HG02571 (cell line): ENCODE results near the gene PCGF2.
"Not testable (repeated sequence)": the region's sequence is repeated elsewhere in the genome, so short reads cannot be mapped to it uniquely, and the experiment has no call there.

Experiments used
- ATAC-seq: cut with Tn5 transposase; IDR thresholded peaks from one replicate; pipeline ENCODE4 v1.9.1; 2021; ENCODE audit warnings: mild to moderate bottlenecking, moderate library complexity; ENCODE audit not compliant: unreplicated experiment

The PCGF2 gene

DNA sequence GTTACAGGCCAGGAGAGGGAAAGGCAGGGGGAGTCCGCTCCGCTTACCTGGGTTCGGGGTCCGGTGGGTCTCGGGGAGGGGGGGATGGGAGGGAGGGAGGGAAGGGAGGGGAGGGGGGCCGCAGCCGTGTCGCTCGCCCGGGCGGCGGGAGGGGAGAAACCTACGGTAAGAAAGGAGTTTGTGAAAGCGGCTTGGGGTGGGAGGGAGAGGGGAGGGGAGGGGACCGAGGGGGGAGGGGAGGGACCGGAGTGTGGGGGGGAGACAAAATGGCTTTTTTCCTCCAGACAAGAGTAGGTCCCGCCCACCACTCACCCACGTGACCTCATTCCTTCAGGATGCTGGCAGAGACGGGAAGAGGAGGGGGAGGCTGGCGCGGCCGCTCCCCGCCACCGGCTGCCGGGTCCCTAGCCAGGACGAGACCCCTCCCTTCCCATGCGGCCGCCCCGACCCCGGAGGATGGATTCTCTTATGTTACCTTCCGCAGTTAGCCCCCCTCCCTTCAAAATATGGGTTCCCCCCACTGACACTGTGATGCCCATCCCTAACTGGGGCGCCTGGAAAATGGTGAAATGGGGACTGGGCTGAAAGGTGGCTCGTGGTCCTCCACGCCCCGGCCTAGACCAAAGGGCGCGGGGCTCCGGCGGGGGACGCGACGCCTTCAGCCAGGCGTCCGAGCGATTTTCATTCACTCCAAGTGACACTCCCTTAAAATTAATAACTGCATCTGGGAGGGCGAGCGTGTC, at the start of gene PCGF2:
PCGF2 (minus strand) TSS at position 188 of the 743 bp plus-strand sequence. CDS start 7,934 bp downstream, outside the sequence.
- ATAC-seq: no peak

DNA sequence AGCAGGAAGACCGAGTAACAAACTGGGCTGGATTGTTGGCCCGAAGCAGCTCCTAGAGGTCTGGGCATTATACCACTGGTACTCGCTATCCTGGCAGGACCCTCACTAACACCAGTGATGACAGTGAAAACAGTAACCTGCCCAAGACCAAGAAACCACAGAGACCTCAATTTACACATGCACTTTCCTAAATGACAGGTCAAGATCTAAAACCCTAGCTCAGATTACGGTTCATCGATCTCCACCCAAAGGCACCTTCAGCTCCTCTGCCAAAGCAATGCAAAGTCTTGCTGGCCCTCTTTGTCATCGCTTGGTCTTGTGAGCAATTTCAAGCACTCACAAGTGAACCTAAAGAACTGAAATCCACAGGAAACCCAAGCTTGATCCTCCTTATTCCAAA, 49.7 kb upstream of the PCGF2 start:
- no peak for ATAC-seq

DNA sequence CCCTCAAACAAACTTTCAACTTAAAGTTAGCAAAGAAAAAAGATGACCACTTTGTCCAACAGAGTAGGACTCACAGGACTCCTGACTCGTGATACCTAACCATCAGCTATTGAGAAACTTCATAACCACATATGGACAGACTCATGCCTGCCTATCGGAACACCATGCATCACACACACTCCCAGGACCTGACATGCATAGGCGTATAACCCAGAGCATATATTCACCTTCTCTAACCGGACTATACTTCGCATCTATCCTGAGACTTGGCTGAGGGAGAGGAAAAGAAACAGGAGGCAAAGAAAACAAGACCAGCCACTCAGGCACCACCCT, 49.0 kb upstream of the PCGF2 start:
- no peak for ATAC-seq

- no peak for ATAC-seq
Observed at GRCh38 chr17:38796451-38797157, 48.5 kb upstream of the PCGF2 start.

GRCh38 chr17:38794221-38794620, 46.1 kb upstream of the PCGF2 start:
- no peak for ATAC-seq

- ATAC-seq: no peak
Observed at GRCh38 chr17:38791162-38791561, 43.0 kb upstream of the PCGF2 start.

DNA sequence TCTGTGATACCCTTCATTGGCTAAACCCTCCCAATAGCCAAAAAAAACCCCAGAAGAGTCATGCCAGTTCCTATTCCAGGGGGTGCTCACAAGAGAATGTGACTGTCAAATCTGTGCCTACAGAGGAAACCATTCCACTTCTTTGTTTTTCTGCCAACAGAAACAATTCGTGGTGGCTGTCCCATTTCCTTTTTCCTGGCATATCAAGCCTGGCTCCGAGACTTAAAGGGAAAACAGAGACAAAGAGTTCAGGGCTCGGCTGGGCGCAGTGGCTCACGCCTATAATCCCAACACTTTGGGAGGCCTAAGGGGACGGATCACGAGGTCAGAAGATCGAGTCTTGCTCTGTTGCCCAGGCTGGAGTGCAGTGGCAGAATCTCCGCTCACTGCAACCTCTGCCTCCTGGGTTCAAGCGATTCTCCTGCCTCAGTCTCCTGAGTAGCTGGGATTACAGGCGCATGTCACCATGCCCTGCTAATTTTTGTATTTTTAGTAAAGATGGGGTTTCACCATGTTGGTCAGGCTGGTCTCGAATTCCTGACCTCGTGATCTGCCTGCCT, 42.1 kb upstream of the PCGF2 start:
- not testable (repeated sequence) for ATAC-seq

DNA sequence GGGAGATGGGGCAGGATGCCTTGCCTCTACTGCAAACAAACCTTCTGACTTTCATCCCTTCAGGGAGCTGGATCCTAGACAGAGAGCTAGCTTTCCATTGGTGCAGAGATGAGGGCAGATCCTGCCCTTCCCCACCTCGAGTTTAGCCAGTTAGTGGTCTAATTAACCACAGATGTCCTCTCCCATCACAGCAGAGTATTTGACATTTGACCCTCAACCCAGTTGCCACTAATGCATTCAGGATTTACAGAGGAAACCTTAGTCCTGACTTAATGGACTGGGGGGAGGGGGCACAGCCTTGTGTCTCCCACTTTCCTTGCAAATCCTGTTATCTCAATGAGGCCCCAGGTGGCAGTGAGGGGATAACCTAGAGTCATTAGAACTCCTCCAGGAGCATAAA, 41.0 kb upstream of the PCGF2 start:
- ATAC-seq: no peak

DNA sequence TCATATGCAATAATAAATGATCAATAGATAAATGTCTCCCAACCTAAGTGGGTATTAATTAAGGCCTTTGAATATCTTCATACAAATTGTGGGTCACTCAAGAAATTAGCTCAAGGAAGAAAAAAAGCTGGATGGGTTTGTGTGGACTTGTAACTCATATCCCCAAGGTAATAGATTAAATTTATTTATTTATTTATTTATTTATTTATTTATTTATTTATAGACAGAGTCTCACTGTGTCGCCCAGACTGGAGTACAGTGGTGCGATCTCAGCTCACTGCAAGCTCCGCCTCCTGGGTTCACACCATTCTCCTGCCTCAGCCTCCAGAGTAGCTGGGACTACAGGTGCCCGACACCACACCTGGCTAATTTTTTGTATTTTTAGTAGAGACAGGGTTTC, 39.9 kb upstream of the PCGF2 start:
- ATAC-seq: not testable (repeated sequence)

DNA sequence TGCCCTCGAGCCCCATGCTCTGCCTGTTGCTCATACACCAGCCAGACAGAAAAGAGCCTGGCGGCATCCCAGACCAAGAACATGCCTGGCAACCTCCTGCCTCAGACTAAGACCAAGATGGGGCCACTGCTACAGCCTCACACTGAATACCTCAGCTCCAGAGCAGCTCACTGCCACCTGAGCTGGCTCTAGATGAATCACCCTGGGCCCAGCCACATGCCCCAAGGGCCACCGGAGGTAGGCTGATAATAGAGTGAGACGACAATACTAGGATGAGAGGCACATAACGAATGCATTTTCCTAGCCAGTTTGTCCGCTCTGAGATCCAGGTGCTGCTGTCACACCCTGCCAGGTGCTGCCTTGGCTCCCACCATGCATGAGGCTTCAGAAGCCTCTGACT, 38.2 kb upstream of the PCGF2 start:
- ATAC-seq: no peak

DNA sequence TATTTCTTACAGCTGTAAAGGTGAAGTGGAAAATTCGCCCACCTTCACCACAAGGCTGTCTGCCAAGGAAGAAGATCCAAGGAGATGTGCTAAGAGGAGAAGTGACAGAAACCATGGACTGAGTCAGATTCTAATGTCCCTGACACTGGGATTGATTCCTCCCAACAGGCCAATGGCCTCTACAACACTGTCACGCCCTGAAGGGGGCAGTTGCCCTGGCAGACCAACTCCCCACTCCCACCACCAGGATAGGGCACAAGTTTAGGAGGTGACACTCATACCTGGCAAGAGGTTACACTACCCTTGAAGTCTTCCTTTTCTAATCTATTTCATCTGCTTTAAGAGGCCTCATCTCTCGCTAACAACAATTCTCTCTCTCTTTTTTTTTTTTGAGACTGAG, 35.1 kb upstream of the PCGF2 start:
- ATAC-seq: no peak

DNA sequence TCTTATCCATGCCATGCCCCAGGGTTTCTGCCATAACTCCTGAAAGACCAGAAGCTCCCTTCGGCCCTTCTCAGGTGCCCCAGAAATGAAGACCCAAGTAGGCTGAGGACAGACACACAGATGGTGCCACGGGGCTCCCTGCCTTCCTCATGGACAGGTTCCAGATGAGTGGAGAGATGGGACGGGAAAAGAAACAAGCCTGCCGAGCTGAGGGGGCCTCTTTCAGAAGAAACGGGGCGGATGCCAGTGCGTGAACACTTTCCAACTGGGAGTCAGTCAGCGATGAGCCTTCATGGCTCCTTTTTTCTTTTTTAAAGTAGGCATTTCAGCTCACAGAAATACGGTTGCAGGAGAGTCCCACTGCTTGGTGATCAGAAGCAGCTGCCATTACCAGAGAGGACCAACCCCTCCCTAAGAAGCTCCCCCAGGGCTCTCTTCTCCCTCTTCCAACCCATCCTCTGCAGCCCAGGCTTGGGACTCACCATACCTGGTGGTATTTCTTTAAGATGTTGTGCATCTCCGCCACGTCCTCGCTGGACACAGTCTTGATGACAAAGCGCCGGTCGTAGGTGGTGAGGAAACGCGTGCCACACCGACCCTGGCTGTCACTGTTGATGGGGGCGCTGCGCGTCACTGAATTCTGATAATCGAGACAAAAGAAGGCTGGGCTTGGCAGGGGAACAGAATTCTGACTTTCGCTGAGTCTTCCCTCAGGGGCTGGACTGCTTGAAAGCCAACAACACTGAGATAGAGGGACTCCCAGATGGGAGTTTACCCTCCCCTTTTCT, 32.0 kb upstream of the PCGF2 start:
- ATAC-seq: no peak

- no peak for ATAC-seq
Observed at GRCh38 chr17:38777641-38778250, 29.6 kb upstream of the PCGF2 start.

- no peak for ATAC-seq
Observed at GRCh38 chr17:38773258-38773657, 25.1 kb upstream of the PCGF2 start.

DNA sequence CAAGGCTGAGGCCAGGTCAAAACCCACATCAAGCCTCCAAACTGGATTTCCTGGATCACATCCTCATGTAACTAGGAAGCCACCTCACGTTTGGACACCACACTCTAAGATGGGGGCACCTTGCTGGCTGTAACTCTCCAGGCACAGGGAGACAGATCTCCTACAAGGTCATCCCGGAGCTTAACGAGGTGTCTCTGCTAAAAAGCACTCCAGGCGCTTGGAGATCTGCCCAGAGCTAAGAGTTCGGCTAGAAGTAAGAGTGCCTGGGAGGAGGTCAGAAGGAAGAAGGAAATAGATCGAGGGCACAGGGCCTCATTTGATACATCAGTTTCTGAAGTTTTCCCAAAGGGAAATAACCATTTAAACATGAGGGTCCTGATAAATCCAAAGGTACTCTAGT, 20.3 kb upstream of the PCGF2 start:
- no peak for ATAC-seq

DNA sequence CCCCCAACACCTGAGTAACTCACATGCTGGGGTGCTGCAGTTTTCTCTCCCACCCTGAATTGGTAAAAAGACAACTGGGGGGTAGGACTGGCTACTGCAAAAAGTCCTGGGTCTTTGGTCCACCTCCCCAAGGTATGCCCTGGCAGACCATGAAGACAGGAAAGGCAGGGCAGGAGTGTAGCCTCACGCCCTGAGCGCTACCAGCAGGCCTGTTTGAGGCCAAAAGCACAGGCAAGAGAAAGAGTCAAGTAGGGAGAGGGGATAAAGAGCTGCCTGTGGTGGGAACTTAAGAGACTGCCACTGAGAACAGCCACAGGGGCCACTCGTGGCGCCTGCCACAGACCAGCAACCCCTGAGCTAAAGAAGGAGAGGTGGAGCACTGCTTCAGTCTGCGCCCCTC, 18.2 kb upstream of the PCGF2 start:
- no peak for ATAC-seq

GRCh38 chr17:38762231-38762630, 14.1 kb upstream of the PCGF2 start:
- ATAC-seq: no peak

DNA sequence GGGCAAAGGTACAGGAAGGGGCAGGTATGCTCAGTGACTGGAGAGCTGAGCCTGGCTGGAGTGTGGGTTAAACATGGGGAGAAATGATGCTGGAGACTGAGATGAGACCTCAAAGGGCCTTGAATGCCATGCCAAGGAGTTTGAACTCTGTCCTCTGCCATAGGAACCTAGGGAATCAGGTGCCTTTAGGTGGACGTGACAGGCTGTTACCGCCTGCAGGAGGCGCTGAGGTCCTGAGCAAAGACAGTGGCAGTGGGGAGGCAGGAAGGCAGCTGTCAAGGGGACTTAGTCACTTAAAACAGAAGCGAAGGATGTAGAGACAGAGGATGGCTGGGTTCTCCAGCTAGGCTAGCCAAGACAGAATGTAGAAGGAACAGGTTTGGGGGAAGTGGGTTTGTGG, 13.5 kb upstream of the PCGF2 start:
- ATAC-seq: no peak

DNA sequence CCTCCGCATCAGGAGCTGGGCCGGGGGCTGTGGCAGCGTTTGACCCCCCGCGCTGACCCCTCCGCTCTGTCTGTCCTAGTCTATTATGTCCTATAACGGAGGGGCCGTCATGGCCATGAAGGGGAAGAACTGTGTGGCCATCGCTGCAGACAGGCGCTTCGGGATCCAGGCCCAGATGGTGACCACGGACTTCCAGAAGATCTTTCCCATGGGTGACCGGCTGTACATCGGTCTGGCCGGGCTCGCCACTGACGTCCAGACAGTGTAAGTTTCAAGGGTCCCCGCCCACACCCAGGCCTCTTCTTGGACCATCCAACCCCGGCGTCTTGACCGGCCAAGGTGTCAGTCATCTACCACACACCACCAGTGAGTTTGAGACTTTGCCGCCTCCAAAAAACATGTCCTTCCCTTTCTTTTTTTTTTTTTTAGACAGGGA, 5.0 kb upstream of the PCGF2 start:
- ATAC-seq: no peak

DNA sequence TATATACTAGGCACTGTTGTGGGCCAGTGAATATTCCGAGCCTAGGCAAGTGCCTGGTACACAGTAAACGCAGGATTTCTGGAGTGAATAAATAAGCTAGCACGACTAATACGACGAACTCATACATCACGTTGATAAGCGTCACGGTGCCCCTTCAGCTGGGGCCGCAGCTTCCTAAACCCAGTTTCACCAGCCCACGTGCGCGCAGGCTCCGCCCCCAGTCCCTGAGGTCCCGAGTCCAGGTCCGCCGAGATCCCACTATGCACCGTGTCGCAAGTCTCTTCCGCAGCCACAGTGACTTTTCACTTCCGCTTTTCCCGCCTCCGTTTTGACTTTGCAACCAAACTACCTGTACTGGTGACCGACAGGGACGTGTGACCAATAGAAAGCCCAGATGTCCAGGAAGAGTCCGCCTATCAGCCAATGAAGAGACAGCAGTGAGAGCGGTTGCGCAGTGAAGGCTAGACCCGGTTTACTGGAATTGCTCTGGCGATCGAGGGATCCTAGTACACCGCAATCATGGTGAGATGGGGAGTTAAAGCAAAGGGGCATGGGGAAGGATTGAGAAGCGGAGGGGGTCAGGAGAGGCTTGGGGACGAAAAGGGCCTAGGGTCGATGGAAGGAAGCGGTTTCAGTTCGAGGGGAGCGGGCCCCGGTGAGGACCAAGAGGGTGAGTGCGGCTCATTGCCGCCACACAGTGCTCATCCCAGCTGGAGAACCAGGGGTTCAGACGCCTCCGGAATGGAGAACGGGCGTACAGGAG, 4.4 kb upstream of the PCGF2 start, which contains the start of gene PSMB3:
PSMB3 (plus strand) TSS at position 434 of the 763 bp plus-strand sequence; CDS start at position 520, 86 bp downstream.
- ATAC-seq: peak; percentile 86
